Kidney glomerular epithelial cell (primary cell): ENCODE results near the gene KRTAP10-9.
"Not testable (repeated sequence)": the region's sequence is repeated elsewhere in the genome, so short reads cannot be mapped to it uniquely, and the experiment has no call there.

Experiments
- DNase-seq: peaks from one replicate; lab custom pipeline; 2025; lab: John Stamatoyannopoulos, UW

The KRTAP10-9 gene

GRCh38 chr21:44626673-44627143 is at the start of gene KRTAP10-9:
TSS of gene KRTAP10-9 (plus strand) at chr21:44627093. CDS start at chr21:44627172, 79 bp downstream.
- DNase-seq, result no peak

- no peak for DNase-seq
Observed at GRCh38 chr21:44578371-44579055, 48.4 kb upstream of the KRTAP10-9 start.

- no peak for DNase-seq
Observed at GRCh38 chr21:44579056-44579832, 47.6 kb upstream of the KRTAP10-9 start.

- no peak for DNase-seq
Observed at GRCh38 chr21:44579833-44580144, 47.1 kb upstream of the KRTAP10-9 start.

DNA sequence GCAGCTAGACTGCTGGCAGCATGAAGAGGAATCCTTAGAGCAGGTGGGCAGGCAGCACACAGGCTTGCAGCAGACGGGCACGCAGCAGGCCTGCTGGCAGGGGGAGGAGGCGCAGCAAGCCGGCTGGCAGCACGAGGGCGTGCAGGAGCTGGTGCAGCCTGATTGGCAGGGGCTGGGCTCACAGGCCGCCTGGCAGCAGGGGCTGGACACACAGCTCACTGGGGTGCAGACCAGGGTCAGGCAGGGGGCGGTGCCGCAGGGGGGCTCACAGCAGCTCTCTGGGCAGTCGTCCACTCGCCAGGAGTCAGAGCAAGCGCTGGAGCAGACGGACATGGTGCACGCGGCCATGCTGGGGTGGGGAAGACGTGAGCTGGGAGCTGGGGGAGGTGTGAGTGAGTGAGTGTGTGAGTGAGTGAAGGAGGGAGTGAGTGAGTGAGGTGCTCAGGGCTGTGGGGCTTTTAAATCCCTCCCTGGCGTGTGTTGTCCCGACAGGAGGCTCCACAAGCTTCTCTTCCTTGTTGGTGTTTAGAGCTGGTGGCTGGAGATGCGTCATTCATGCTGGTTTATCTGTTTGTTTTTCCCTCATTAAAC is 46.6 kb upstream of the KRTAP10-9 start, which contains the start of gene KRTAP10-5:
Gene KRTAP10-5 (minus strand): TSS at position 374 of the 591 bp plus-strand sequence. CDS start 26 bp downstream, at position 348.
- DNase-seq, result not testable (repeated sequence)

DNA sequence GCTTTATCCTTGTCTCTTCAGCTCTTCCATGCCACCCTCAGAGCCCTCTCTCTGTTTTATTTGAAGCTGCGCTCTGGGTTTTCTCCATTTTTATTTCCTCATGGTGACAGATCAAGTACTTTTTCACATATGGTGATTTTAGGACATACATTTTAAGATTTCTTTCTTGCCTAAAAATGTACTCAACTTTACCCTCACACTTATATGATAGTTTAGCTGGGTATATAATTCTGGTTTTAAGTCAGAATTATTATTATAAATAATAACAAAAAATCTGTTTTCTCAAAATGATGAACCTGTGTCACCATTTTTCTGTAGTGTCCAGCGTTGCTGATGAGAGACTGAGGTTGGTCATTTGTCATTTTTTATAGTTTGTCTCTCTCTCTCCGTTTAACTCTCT is 45.7 kb upstream of the KRTAP10-9 start:
- no peak for DNase-seq

DNA sequence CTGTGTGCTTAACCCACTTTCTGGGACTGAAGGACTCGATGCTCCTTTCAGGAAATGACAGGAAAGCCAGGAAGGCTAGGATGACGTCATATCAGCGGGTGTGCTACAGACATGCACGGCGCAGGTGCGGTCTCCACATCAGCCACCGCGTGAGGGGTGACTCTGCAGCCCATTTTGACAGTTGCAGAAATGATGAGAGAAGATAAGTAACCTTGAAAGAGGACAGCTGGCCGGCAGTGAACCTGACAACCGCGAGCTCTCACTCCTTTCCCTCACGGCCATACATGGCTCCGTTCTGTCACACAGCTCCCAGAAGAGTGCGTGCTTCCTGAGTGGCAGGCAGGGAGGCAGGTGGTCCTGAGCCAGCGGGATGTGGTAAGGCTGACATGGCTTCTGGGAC is 44.8 kb upstream of the KRTAP10-9 start:
- DNase-seq, result no peak

GRCh38 chr21:44583089-44583799 is 43.6 kb upstream of the KRTAP10-9 start:
- DNase-seq, result no peak

GRCh38 chr21:44583800-44584147 is 43.1 kb upstream of the KRTAP10-9 start:
- DNase-seq, result no peak

DNA sequence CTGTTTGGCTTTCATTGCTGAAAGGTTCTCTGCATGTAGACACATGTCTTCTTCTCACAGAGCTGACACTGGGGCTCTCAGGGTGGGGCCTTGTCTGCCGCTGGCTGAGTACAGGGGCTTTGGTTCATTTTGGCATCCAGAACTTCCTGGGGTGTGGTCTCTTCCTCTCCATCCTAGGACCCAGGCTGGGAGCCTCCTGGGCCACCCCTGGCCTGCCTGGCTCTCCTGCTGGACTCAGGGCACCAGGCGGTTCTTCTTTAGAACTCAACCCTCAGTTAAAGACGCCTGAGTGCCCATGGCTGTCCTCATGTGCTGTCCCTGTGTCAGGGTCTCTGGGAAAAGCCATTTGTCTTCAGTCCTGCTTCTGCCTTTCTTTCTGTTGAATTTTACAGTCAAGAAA is 41.0 kb upstream of the KRTAP10-9 start:
- no peak for DNase-seq

- DNase-seq, result no peak
Observed at GRCh38 chr21:44589094-44589493, 37.8 kb upstream of the KRTAP10-9 start.

DNA sequence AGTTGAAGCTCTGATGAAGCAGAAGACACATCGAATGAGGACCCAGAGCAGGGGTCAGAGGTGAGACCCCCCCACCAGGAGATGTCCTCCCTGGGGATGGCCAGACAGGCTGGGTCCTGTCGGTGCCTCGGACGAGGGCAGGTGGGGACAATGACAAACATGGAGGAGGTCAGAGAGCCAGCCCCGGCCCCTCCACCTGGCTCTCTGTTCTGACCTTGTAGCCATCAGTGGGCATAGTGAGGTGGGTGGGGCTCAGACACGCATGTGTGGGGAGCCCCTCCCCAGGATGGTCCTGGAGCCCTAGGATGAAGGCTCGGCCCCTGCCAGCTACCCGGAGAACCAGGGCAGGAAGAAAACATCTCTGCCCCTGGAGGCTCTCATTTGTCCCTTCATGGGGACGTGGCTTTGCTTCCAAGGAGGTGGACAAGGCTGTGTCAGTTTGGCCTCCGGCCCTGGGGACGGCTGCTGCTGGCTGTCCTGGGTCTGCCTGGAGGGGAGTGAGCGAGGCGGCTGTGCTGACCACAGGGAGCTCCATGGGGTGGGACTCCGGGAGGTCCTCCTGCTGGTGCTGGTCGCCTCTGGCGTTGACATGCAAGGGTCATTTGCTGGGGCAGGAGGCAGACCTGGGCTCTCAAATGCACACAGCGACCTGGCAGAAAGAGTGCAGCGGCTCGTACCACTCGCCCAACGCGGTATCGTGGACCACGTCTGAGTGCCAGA is 37.1 kb upstream of the KRTAP10-9 start:
- no peak for DNase-seq

GRCh38 chr21:44590311-44590721 is 36.6 kb upstream of the KRTAP10-9 start:
- no peak for DNase-seq

- DNase-seq, result not testable (repeated sequence)
Observed at GRCh38 chr21:44590897-44591800, 35.7 kb upstream of the KRTAP10-9 start.

DNA sequence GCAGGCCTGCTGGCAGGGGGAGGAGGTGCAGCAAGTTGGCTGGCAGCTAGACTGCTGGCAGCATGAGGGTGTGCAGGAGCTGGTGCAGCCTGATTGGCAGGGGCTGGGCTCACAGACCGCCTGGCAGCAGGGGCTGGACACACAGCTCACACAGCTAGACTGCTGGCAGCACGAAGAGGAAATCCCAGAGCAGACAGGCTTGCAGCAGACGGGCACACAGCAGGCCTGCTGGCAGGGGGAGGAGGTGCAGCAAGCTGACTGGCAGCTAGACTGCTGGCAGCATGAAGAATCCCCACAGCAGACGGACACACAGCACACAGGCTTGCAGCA is 35.1 kb upstream of the KRTAP10-9 start:
- DNase-seq, result not testable (repeated sequence)

GRCh38 chr21:44592446-44593311 is 34.2 kb upstream of the KRTAP10-9 start, which contains the start of gene KRTAP10-6:
TSS of gene KRTAP10-6 (minus strand) at chr21:44592505. CDS start at chr21:44592484, 21 bp downstream.
- DNase-seq, result no peak

DNA sequence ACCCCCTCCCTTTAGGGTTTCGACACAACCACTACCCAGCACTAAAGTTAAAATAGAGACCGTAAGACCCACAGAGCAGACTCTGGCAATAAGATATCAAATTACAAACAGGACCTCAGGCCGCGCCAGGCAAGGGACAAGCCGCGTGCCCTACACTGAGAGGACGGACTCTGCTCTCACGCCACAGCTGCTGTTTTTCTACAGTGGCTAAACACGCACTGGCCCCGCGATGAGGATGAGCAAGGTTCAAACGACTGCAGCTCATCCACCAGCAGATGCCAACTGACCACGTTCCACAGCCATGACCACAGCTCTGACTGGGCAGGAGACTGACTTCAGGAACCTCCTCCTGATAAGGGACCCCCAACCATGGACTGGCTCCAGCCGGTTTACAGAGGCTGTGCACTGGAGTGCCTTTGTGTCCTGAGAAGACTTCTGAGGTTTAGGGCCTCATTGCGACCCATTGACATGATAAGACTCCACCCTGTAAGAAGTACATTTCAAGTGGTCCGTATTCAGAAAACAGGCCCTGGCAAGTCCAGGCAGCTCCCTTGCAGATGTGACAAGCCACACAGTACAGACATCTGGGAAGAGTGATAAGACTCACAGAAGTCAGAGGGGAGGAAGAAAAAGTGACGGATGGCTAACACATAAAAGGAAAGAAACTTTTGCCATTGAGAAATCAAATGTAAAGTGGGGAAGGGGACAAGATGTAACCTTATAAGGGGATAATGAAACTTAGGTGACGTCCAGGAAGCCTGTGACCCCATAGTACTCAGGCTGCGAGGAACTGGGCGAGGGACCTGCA is 33.1 kb upstream of the KRTAP10-9 start:
- no peak for DNase-seq

DNA sequence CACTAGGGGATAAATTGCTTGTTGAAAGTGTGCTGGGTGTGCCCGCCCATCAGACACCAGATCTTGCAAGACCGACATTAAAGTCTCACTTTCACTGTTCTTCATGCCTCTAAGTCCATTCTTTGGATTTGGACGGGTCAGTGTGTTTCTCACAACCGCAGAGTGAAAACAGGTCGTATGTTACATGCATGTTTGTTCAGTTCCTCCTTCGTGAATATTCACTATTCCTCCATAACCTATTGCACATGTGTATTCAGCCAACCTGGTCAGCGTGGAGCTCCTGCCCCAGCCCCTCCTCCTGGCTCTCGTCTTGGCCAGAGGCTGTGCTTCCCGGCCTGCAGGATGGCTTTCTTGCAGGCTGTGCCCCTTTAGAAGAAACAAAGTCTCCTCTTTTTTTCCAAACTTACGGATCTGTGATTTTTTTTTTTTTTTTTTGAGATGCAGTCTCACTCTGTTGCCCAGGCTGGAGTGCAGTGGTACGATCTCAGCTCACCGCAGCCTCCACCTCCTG is 32.4 kb upstream of the KRTAP10-9 start:
- DNase-seq, result no peak

DNA sequence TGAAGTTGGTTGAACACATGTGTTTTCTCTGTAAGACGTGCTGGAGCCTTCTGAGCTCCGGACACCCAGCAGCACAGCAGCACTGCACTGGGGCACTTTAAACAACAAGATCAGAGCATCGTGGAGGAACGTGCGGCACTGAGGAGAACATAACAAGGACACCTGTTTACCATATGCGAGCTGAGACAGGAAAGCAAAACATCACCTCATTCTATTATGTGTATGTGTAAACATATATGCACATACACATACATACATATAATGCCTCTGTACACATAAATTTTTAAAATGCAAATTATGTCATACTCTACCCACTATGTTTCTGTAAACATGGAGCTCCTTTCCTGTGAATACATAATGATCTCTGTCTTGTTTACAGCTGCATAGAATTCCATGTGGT is 31.4 kb upstream of the KRTAP10-9 start:
- DNase-seq, result no peak
